PC-3 (cell line): Measurements from ENCODE around the gene EME2.

Experiments
- EZH2 ChIP-seq: fragments of 300-600 bp; sonication (generic); IDR thresholded peaks from one replicate; pipeline ENCODE4 v1.6.1; 2017; ENCODE audit warnings: antibody characterized with exemption, mild to moderate bottlenecking, low read length; ENCODE audit not compliant: unreplicated experiment
- TF ChIP-seq, protein P1 (sequence below): fragments of 300-600 bp; sonication (generic); conservative IDR thresholded peaks from 2 replicates; pipeline ENCODE4 v1.5.1; 2017; ENCODE audit warnings: antibody characterized with exemption, low read depth, mild to moderate bottlenecking, low read length

DNA sequence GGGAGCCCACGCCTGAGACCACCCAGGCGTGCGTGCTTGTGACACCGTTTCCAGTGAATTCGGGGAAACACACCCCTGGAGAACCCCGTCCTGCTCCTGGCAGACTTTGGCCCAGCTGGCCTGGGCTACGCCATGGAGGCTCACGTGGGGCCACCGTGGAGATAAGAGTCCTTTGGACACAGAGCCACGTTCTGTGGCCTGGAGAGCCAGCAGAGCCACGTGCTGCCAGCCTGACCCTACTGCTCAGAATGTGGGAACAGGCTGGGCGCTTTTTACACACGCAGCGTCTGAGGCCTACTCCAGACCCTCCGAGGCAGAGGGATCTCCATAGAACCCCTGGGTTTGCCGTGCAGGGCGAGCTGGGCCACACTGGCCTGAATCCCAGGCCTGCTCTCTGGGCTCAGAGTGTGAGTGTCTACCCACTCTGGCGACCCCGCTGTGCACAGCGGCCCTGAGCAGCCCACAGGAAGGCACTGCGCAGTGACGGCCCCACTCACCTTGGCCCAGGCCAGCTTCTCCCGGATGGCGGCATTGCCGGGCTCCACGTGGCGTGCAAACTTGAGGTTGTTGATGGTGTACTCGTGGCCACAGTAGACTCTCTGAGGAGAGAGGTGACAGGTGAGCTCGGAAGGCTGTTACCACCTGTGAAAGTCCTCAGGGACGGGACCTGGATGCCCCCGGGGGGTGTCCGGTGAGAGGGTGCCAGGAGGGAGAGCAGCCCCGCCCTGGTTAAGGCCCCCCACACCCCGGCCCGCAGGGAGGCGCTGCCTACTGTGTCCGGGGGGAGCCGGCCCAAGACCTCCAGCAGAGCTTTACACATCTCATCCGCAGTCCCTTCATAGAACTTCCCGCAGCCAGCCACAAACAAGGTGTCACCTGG is 44.0 kb downstream of the EME2 start:
- TF ChIP-seq, protein P1, sequence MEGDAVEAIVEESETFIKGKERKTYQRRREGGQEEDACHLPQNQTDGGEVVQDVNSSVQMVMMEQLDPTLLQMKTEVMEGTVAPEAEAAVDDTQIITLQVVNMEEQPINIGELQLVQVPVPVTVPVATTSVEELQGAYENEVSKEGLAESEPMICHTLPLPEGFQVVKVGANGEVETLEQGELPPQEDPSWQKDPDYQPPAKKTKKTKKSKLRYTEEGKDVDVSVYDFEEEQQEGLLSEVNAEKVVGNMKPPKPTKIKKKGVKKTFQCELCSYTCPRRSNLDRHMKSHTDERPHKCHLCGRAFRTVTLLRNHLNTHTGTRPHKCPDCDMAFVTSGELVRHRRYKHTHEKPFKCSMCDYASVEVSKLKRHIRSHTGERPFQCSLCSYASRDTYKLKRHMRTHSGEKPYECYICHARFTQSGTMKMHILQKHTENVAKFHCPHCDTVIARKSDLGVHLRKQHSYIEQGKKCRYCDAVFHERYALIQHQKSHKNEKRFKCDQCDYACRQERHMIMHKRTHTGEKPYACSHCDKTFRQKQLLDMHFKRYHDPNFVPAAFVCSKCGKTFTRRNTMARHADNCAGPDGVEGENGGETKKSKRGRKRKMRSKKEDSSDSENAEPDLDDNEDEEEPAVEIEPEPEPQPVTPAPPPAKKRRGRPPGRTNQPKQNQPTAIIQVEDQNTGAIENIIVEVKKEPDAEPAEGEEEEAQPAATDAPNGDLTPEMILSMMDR, result no peak
- no peak for TF ChIP-seq EZH2
